Upper lobe of right lung (tissue), 1 donor: ENCODE data around the gene MOSPD2. TPM values are rescaled to one million over a fixed set of nuclear protein-coding genes. Genes with fewer than 3 reads are reported as not detected.

Source experiments
- ATAC-seq: fragments of 200-7000 bp; cut with Tn5 transposase; one replicate; pipeline ENCODE4 v1.9.1; 2020; ENCODE audit warnings: mild to moderate bottlenecking, moderate library complexity
- DNase-seq: peaks from one replicate; pipeline ENCODE4 v3.0.0-alpha.2; 2020
- H3K27ac ChIP-seq: fragments of 200-600 bp; one replicate; pipeline ENCODE4 v1.8.0; 2022
- H3K27me3 ChIP-seq: fragments of 200-600 bp; one replicate; pipeline ENCODE4 v1.8.0; 2022; ENCODE audit warnings: mild to moderate bottlenecking
- H3K36me3 ChIP-seq: fragments of 200-600 bp; one replicate; pipeline ENCODE4 v1.8.0; 2022
- H3K4me1 ChIP-seq: fragments of 200-600 bp; one replicate; pipeline ENCODE4 v1.8.0; 2022
- H3K4me3 ChIP-seq: fragments of 200-600 bp; one replicate; pipeline ENCODE4 v1.8.0; 2022; ENCODE audit warnings: mild to moderate bottlenecking
- H3K9me3 ChIP-seq: fragments of 200-600 bp; one replicate; pipeline ENCODE4 v1.8.0; 2022
- CTCF ChIP-seq: fragments of 200-600 bp; IDR thresholded peaks from one replicate; pipeline ENCODE4 v1.8.0; 2022; ENCODE audit warnings: antibody characterized with exemption
- intact Hi-C: fragments of 100-400 bp; cut with DNase I; formaldehyde crosslinking; loops from one replicate; pipeline ENCODE4 v1.11.0; 2022
- total RNA-seq: library from RNA; stranded (reverse); fragmentation: NEBNext Ultra II Directional; extraction: Animal tissue kit (Norgen Biotek cat#: 25700); gene quantifications from one replicate; pipeline ENCODE4 v1.2.1, GENCODE V29; 2021
- donor health status: DM: no; HTN: yes; CAD: no; lungs with severe emphysema.

Gene MOSPD2
- total RNA-seq, 1 donor from 2014 or later, result 34.3 TPM

DNA sequence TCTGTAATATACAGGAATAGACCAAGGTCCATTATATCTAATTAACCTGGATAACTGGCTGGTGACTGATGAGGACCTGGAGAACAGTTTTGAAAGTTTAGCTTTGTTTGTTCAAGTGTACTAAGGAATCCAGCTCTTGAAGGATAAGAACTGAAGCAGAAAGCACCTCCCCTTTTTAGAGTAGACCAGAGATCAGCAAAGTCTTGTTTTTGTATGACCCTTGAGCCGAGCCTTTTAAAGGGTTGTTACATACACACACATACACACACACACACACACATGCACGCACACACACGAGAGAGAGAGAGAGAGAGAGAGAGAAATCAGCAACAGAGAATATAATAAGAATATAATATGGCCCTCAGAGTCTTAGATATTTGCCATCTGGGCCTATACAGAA lies 13.0 kb downstream of the MOSPD2 start:
- no peaks in the 10 kb centered on the region for H3K9me3 ChIP-seq
- no peaks in the 10 kb centered on the region for H3K36me3 ChIP-seq
- no peaks in the 10 kb centered on the region for H3K4me1 ChIP-seq
- no peaks in the 10 kb centered on the region for H3K27me3 ChIP-seq
- TF ChIP-seq CTCF, result no peak
- intact Hi-C loops, result no loop called here
- H3K27ac ChIP-seq, result no peak overlapping the region
- DNase-seq (no peak), ATAC-seq (peak; percentile 78)
- no peak overlapping the region for H3K4me3 ChIP-seq

DNA sequence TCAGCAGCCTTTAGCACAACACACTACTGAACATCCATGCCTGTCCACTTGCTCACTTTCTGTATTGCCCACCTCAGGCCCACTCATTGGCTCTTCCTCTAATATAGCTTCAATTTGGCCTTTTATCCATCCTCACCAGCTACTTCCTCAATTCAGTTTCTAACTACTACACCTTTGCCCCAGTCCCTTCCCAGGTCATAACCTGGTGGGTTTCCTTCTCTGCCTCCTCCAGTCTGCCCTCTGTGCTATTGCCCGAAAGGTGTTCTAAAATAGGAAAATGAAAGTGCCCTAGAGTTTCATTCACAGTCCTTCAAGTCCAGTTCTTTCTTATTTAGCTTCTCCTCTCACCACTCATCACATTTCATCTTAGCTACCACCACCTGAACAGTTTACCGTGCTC lies 23.1 kb downstream of the MOSPD2 start:
- no peak for ATAC-seq
- Histone ChIP-seq H3K4me1 (no peaks in the 10 kb centered on the region), H3K27me3 (no peaks in the 10 kb centered on the region), H3K9me3 (no peaks in the 10 kb centered on the region), H3K27ac (no peak overlapping the region), H3K4me3 (no peak overlapping the region), H3K36me3 (peaks cover 2% of the 10 kb centered on the region)
- intact Hi-C loops, result no loop called here
- no peak for TF ChIP-seq CTCF
- DNase-seq, result no peak

DNA sequence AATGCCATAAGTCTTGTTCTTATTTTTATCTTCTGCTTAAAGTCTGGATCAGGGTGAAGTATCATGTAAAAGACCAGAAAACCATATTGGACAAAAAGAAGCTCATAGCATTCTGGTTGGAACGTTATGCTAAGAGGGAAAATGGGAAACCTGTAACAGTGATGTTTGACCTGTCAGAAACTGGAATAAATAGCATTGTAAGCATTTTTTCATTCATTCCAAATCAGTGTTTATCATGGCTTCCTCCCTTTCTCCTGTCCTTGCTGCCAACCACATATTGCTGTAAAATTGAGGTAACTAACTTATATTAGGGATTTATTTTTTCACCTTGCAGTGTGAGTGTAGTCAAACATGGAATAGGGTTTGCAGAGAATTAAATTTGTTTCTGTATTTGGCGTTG lies 23.8 kb downstream of the MOSPD2 start:
- no peak overlapping the region for H3K4me3 ChIP-seq
- no peak overlapping the region for H3K27ac ChIP-seq
- no peaks in the 10 kb centered on the region for H3K27me3 ChIP-seq
- ATAC-seq (no peak), DNase-seq (no peak)
- peaks cover 6% of the 10 kb centered on the region for H3K36me3 ChIP-seq
- intact Hi-C loops, result no loop called here
- TF ChIP-seq CTCF, result no peak
- no peaks in the 10 kb centered on the region for H3K4me1 ChIP-seq
- H3K9me3 ChIP-seq, result no peaks in the 10 kb centered on the region

- no peak for ATAC-seq
- Histone ChIP-seq H3K4me3 (no peak overlapping the region), H3K27me3 (no peaks in the 10 kb centered on the region), H3K9me3 (no peaks in the 10 kb centered on the region), H3K4me1 (no peaks in the 10 kb centered on the region), H3K27ac (no peak overlapping the region), H3K36me3 (peaks cover 6% of the 10 kb centered on the region)
- no peak for DNase-seq
- TF ChIP-seq CTCF, result no peak
- intact Hi-C loops, result no loop called here
Observed at GRCh38 chrX:14899607-14900006, 26.4 kb downstream of the MOSPD2 start.

DNA sequence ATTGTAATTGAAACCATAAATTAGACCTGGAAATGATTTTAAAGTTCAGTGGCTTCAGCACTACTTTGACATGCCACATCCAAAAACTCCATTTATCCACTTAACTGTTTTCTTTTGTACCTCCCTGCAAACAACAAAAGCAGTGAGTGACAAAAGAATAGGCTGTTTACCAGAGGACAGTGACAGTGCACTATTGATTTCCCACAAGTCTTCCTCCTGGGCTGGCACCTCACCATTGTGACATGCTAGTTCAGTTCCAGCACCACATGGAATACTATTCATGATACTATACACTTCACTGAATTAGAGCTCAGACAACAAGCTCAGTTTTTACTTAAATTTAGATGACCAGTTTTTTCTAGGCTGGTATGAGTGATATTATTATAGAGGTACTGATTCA lies 29.3 kb downstream of the MOSPD2 start:
- intact Hi-C loops, result no loop called here
- TF ChIP-seq CTCF, result no peak
- ATAC-seq, result no peak

DNA sequence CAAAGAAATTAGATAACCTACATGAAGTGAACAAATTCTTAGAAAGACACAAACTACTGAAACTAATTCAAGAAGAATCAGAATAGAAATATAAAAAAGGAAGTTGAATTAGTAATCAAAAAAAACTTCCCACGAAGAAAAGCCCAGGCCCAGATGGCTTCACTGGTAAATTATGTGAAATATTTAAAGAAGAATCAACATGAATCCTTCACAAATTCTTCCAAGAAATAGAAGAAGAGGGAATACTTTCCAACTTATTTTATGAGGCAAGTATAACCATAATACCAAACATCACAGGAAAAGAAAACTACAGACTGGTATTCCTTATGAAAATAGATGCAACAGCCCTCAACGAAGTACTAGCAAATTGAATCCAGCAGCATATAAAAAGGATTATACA lies 30.7 kb downstream of the MOSPD2 start:
- Histone ChIP-seq H3K27ac (no peak overlapping the region), H3K4me1 (no peaks in the 10 kb centered on the region), H3K4me3 (no peak overlapping the region), H3K9me3 (no peaks in the 10 kb centered on the region), H3K27me3 (no peaks in the 10 kb centered on the region), H3K36me3 (peaks cover 6% of the 10 kb centered on the region)
- TF ChIP-seq CTCF, result no peak
- intact Hi-C loops, result no loop called here
- ATAC-seq (no peak), DNase-seq (no peak)

More for the DNA sequence above, 29.3 kb downstream of the MOSPD2 start:
- no peak overlapping the region for H3K27ac ChIP-seq
- no peak overlapping the region for H3K4me3 ChIP-seq
- peaks cover 6% of the 10 kb centered on the region for H3K36me3 ChIP-seq
- no peak for DNase-seq
- no peaks in the 10 kb centered on the region for H3K27me3 ChIP-seq
- H3K4me1 ChIP-seq, result no peaks in the 10 kb centered on the region
- H3K9me3 ChIP-seq, result no peaks in the 10 kb centered on the region
